ENCODE data around the gene NLRP1.

DNA sequence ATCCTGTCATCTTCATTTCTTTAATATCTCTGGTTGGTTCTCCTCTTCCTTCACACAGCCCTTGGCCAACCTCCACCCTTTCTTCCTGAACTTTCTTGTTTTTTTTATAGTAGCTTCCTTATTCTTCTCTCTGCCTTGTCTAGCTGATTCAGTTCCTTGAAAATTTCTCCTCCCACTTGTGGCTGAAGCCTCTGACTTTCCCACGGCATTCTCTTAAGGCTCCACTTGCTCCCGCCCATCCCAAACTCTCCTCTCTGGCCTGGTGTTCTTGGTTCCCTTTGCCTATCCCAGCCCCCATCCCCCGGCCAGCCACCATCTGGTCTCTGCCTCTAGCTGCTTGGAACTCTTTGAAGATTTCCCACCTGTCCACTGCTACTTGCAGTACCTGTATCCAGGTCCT, 29.1 kb downstream of the NLRP1 start:
- TF ChIP-seq POLR2AphosphoS5 (IDR thresholded peaks at IDR 0.05; ENCODE audit: borderline replicate concordance, low read depth, low read length) (no peak), FOXP2 (optimal IDR thresholded peaks at IDR 0.05; ENCODE audit: control extremely low read depth, extremely low read length, insufficient read depth) (no peak), EZH2 (IDR thresholded peaks at IDR 0.05) (no peak)
